Testis (tissue), 2 donors: ENCODE results near the gene TGM6.

ENCODE experiments used
- POLR2A ChIP-seq: fragments of 450-650 bp; IDR thresholded peaks from one replicate; pipeline ENCODE4 v1.6.1; 2017; ENCODE audit warnings: antibody characterized with exemption, mild to moderate bottlenecking, moderate library complexity
- TF ChIP-seq, protein P1 (sequence below), 3 experiments: fragments of 450-650 bp in 2 of 3; fragments of 200-600 bp in 1 of 3; sonication (generic) in 1 of 3; IDR thresholded peaks; one replicate each; pipeline ENCODE4 v1.5.1; 2016 to 2019; ENCODE audit warnings: antibody characterized with exemption in 3 of 3, mild to moderate bottlenecking in 2 of 3, moderate library complexity in 1 of 3

DNA sequence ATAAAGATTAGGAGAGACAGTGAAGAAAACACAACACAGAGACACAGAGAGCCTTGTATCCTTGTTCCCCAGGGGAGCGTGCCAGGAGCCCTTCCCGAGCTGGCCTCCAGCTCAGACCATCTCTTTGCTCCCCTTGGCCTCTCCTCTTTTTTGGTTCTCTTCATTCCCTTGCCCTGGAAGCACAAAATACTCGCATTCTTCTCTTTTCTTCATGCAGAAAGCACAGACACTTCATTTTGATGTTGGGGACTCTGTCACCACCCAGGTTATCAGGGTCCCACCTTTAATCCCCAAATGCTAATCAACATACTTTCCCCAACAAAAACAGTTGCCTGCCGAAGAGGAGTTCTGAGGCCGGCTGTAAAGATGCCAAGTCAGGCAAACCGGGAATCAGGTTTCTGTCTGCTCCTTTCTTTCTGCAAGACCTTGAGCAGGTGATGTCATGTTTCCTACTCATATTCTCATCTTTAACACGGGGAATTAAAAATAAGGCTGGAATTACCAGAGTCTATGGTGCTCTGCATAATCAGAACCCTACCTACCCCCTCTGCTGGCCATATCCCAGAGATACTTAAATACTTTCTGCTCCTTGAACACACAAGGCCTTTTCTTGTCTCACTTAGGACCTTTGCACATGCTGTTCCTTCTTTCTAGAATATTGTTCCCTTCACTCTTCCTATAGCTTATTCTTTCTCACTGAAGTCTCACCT lies 21.7 kb downstream of the TGM6 start:
- TF ChIP-seq, protein P1, sequence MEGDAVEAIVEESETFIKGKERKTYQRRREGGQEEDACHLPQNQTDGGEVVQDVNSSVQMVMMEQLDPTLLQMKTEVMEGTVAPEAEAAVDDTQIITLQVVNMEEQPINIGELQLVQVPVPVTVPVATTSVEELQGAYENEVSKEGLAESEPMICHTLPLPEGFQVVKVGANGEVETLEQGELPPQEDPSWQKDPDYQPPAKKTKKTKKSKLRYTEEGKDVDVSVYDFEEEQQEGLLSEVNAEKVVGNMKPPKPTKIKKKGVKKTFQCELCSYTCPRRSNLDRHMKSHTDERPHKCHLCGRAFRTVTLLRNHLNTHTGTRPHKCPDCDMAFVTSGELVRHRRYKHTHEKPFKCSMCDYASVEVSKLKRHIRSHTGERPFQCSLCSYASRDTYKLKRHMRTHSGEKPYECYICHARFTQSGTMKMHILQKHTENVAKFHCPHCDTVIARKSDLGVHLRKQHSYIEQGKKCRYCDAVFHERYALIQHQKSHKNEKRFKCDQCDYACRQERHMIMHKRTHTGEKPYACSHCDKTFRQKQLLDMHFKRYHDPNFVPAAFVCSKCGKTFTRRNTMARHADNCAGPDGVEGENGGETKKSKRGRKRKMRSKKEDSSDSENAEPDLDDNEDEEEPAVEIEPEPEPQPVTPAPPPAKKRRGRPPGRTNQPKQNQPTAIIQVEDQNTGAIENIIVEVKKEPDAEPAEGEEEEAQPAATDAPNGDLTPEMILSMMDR (IDR thresholded peaks at IDR 0.05): no peak
- no peak for TF ChIP-seq POLR2A
